Astrocyte of the spinal cord (primary cell): ENCODE measurements around the gene EXOC4.
A peak's percentile ranks its signal among the peaks of the same experiment; 100 is the strongest.

Experiments used
- DNase-seq: peaks from one replicate; pipeline ENCODE4 v3.0.0; 2011; ENCODE audit warnings: low read depth, low spot score
- H3K4me3 ChIP-seq: 2 replicates; pipeline ENCODE4 v1.5.1; 2011; ENCODE audit warnings: low read depth, mild to moderate bottlenecking, low read length, moderate library complexity
- in situ Hi-C: cut with HindIII; loops from 2 replicates; pipeline ENCODE4 v1.10.0; 2017; ENCODE audit warnings: low sequenced_read_pairs
- TF ChIP-seq, protein P1 (sequence below): IDR thresholded peaks from 2 replicates; pipeline ENCODE4 v1.5.1; 2012; ENCODE audit warnings: low read depth, mild to moderate bottlenecking, low read length, inconsistent platforms

The EXOC4 gene

DNA sequence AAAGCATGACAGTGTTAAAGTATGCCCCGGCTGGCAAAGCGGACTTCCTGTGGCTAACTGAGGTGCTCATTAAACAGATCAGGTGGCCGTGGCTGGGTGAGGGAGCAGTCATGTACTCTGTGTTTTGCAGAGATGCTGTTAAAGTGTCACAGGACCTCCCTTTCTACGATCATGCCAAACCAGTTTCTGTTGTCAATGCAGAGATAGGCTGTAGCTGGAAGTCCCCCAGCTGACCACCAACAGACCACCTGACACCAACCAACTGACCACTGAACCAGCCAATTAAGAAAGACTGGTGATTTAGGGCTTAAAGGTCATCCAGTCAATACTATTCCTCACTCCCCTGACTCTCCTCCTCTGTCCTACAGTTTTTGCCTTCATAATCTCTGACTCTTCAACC is 443.2 kb downstream of the EXOC4 start:
- TF ChIP-seq, protein P1, sequence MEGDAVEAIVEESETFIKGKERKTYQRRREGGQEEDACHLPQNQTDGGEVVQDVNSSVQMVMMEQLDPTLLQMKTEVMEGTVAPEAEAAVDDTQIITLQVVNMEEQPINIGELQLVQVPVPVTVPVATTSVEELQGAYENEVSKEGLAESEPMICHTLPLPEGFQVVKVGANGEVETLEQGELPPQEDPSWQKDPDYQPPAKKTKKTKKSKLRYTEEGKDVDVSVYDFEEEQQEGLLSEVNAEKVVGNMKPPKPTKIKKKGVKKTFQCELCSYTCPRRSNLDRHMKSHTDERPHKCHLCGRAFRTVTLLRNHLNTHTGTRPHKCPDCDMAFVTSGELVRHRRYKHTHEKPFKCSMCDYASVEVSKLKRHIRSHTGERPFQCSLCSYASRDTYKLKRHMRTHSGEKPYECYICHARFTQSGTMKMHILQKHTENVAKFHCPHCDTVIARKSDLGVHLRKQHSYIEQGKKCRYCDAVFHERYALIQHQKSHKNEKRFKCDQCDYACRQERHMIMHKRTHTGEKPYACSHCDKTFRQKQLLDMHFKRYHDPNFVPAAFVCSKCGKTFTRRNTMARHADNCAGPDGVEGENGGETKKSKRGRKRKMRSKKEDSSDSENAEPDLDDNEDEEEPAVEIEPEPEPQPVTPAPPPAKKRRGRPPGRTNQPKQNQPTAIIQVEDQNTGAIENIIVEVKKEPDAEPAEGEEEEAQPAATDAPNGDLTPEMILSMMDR, result no peak
- in situ Hi-C loops, result no loop called here
- DNase-seq, result no peak
- no peak overlapping the region for H3K4me3 ChIP-seq

DNA sequence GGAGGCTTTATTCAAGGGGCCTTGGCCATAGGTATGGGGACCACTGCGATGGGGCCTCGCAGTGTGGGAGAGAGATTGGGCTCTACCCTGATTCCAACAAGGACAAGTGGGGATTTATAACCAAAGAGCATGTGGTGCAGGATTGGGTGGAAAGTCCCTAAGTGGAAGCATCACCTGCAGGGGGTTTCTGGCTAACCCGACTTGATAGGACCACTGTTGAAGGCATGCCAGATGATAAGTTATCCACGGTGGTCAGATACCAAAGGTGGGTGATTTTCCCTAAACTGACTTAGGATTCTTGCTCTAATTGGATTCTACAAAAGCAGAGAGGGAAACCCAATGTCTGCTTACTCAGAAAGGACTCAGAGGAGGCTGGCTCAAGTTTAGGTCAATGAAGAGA is 444.7 kb downstream of the EXOC4 start:
- no peak for DNase-seq
- TF ChIP-seq, protein P1, result no peak
- in situ Hi-C loops, result no loop called here
- no peak overlapping the region for H3K4me3 ChIP-seq

DNA sequence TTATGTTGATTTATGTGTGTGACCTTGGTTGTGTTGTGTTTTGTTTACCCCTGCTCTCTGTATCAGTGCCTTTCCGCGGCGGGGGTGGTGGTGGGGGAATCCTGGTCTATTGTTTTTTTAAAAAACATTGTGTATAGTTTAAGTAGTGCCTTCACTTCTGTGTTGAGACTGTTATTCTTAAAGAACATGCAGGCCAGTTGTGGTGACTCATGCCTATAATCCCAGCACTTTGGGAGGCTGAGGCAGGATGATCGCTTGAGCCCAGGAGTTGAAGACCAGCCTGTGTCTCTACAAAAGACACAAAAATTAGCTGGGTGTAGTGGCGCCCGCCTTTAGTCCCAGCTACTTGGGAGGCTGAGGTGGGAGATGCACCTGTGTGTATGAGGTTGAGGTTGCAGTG is 445.2 kb downstream of the EXOC4 start:
- in situ Hi-C loops, result no loop called here
- TF ChIP-seq, protein P1, result no peak
- DNase-seq, result peak; percentile 56
- H3K4me3 ChIP-seq, result no peak overlapping the region

DNA sequence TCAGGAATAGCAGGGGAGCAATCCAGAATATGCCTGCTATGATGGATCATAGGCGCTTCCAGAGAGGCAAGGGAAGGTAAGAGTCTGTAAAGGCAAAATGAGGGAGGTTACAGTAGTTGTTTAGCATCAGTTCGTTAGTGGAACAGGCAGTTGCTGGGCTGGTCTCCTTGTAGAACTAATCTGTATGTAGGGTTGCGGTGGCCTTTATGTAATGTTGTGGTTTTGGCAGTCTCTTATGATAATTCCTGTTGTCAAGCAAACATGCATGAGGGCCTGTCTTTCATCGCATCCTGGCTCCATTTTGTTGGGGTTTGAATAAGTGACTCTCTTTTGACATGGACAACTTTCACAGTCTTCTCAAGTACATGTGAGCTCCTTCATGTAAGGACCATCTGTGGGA is 446.5 kb downstream of the EXOC4 start:
- DNase-seq, result no peak
- H3K4me3 ChIP-seq, result no peak overlapping the region
- in situ Hi-C loops, result no loop called here
- TF ChIP-seq, protein P1, result no peak

DNA sequence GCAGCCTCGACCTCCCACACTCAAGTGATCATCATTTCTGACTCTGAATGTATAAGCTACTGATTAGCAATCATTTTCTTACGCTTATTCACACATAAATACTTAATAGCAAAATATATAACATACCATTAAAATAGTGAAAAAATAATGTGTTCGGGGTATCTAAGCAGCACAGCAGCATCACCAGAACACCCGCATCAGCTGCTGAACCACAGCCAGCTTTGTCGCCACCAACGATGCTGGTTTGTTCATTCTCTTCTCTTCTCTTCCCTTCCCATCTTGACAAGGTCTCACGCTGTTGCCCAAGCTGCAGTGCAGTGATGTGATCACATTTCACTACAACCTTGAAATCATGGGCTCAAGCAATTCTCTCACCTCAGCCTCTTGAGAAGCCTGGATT is 449.2 kb downstream of the EXOC4 start:
- DNase-seq, result no peak
- in situ Hi-C loops, result no loop called here
- TF ChIP-seq, protein P1, result no peak
- no peak overlapping the region for H3K4me3 ChIP-seq

DNA sequence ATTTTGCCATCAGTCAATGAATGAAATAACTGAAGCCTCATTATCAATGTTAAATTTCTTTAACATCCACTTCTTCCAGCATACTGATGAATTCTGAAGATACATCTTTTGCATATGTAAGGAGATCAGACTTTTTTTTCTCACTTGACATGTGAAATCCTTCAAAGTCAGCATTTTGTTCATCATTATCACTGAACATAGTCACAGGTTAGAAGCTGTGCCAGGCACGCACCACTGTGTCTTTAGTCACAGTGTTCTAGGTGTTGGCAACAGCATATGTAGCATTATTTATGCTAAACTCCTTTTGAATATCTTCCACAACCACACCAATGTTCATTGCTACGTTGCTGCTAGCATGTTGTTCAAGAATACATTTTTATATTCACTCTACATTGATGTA is 450.1 kb downstream of the EXOC4 start:
- in situ Hi-C loops, result no loop called here
- DNase-seq, result no peak
- no peak overlapping the region for H3K4me3 ChIP-seq
- TF ChIP-seq, protein P1, result no peak

DNA sequence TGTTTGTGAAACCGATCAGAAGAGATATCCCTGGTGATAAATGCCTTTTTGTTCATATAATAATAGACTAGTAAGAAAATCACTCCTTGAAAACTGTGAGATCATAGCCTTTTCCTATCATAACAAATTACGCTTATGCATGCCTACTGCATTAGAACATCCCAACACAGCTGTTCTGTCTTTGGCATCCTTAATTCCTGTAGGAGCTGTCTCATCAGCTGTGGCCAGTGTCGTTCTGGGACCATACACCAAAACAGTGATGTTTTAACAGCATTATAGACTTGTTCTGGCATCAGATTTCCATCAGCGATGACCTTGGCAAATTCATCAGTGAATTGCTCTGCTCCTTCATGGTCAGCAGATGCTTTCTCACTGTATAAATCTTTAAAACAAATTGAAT is 450.7 kb downstream of the EXOC4 start:
- TF ChIP-seq, protein P1, result no peak
- in situ Hi-C loops, result no loop called here
- peak; percentile 85 for DNase-seq
- no peak overlapping the region for H3K4me3 ChIP-seq
